Measurements from ENCODE around the gene SETD1B.
"Not testable (repeated sequence)": the region's sequence is repeated elsewhere in the genome, so short reads cannot be mapped to it uniquely, and the experiment has no call there.

- not testable (repeated sequence) for TF ChIP-seq CTCF, POLR2A (IDR thresholded peaks at IDR 0.05)
Observed at GRCh38 chr12:121852392-121852791, 48.6 kb downstream of the SETD1B start.

Data from heart left ventricle (tissue), 13 donors.